Esophagus squamous epithelium (tissue), 4 donors: ENCODE data around the gene KIF6.

ENCODE experiments used
- CTCF ChIP-seq, 6 experiments: fragments of 450-650 bp in 4 of 6; fragments of 200-600 bp in 2 of 6; sonication (generic) in 2 of 6; IDR thresholded peaks; one replicate each; pipeline ENCODE4 v1.5.1; 2016 to 2019; ENCODE audit warnings: antibody characterized with exemption in 6 of 6, mild to moderate bottlenecking in 4 of 6, moderate library complexity in 4 of 6
- POLR2A ChIP-seq, 4 donors: fragments of 450-650 bp; IDR thresholded peaks; one replicate each; pipeline ENCODE4 v1.6.1; 2017; ENCODE audit warnings: antibody characterized with exemption in 4 of 4, mild to moderate bottlenecking in 4 of 4, moderate library complexity in 3 of 4

- TF ChIP-seq CTCF (IDR thresholded peaks at IDR 0.05) (no peak), POLR2A (IDR thresholded peaks at IDR 0.05) (no peak)
Measured at GRCh38 chr6:39321761-39322160, 403.4 kb downstream of the KIF6 start.
